KMS-11 (cell line): ENCODE data around the gene SBSN.

Experiments used
- H2AFZ ChIP-seq: fragments of 200-600 bp; sonication (generic); 2 replicates; pipeline ENCODE4 v1.6.1; 2016; ENCODE audit warnings: antibody characterized with exemption, mixed run types, low read depth
- H3K27ac ChIP-seq: fragments of 200-600 bp; sonication (generic); 2 replicates; pipeline ENCODE4 v1.6.1; 2016; ENCODE audit warnings: mild to moderate bottlenecking, mixed run types
- H3K27me3 ChIP-seq: fragments of 200-600 bp; sonication (generic); 2 replicates; pipeline ENCODE4 v1.6.1; 2017; ENCODE audit warnings: mild to moderate bottlenecking, low read depth, mixed run types, moderate library complexity; ENCODE audit not compliant: insufficient read depth
- H3K36me3 ChIP-seq: fragments of 200-600 bp; sonication (generic); 2 replicates; pipeline ENCODE4 v1.6.1; 2017; ENCODE audit warnings: mild to moderate bottlenecking, mixed run types; ENCODE audit not compliant: insufficient read depth
- H3K4me1 ChIP-seq: fragments of 200-600 bp; sonication (generic); 2 replicates; pipeline ENCODE4 v1.6.1; 2016; ENCODE audit warnings: mild to moderate bottlenecking, low read depth, mixed run types; ENCODE audit not compliant: poor library complexity, severe bottlenecking
- H3K4me2 ChIP-seq: fragments of 200-600 bp; sonication (generic); 2 replicates; pipeline ENCODE4 v1.7.0; 2016; ENCODE audit warnings: mild to moderate bottlenecking, mixed run types
- H3K4me3 ChIP-seq: fragments of 200-600 bp; sonication (generic); IDR thresholded peaks from 2 replicates; pipeline ENCODE4 v1.6.1; 2017; ENCODE audit warnings: low read depth, low read length, mixed read lengths; ENCODE audit not compliant: insufficient read depth
- H3K79me2 ChIP-seq: fragments of 200-600 bp; sonication (generic); 2 replicates; pipeline ENCODE4 v1.6.1; 2016; ENCODE audit warnings: low read depth, mixed run types; ENCODE audit not compliant: insufficient read depth
- H3K9ac ChIP-seq: fragments of 200-600 bp; sonication (generic); 2 replicates; pipeline ENCODE4 v1.6.1; 2016; ENCODE audit warnings: mild to moderate bottlenecking, mixed run types
- H4K20me1 ChIP-seq: fragments of 200-600 bp; sonication (generic); 2 replicates; pipeline ENCODE4 v1.6.1; 2016; ENCODE audit warnings: mild to moderate bottlenecking, mixed run types; ENCODE audit not compliant: insufficient read depth
- CTCF ChIP-seq: fragments of 200-600 bp; sonication (generic); conservative IDR thresholded peaks from 2 replicates; pipeline ENCODE4 v1.6.1; 2017; ENCODE audit warnings: low read depth, mild to moderate bottlenecking, antibody characterized with exemption, low read length, moderate library complexity, mixed read lengths

Gene SBSN

GRCh38 chr19:35565016-35565856 lies 37.1 kb upstream of the SBSN start:
- H3K4me2 ChIP-seq = no peak overlapping the region
- H3K4me3 ChIP-seq = no peak overlapping the region
- no peaks in the 10 kb centered on the region for H4K20me1 ChIP-seq
- no peak overlapping the region for H2AFZ ChIP-seq
- TF ChIP-seq CTCF = no peak
- no peak overlapping the region for H3K27ac ChIP-seq
- no peaks in the 10 kb centered on the region for H3K4me1 ChIP-seq
- H3K9ac ChIP-seq = no peak overlapping the region
- no peaks in the 10 kb centered on the region for H3K79me2 ChIP-seq
- H3K36me3 ChIP-seq = no peaks in the 10 kb centered on the region
- peaks cover 66% of the 10 kb centered on the region for H3K27me3 ChIP-seq

- Histone ChIP-seq H3K4me3 (no peak within 1 kb of the TSS), H3K79me2 (no peaks in the 10 kb centered on the region), H3K27ac (no peak within 1 kb of the TSS), H3K9ac (no peak within 1 kb of the TSS), H3K4me1 (no peaks in the 10 kb centered on the region), H4K20me1 (no peaks in the 10 kb centered on the region), H3K36me3 (no peaks in the 10 kb centered on the region), H3K27me3 (peaks cover 74% of the 10 kb centered on the region), H3K4me2 (no peak within 1 kb of the TSS), H2AFZ (no peak within 1 kb of the TSS)
- TF ChIP-seq CTCF = no peak
These were observed 35.2 kb upstream of the SBSN start, which contains the start of gene ATP4A for GRCh38 chr19:35563207-35563829. Gene ATP4A (minus strand): TSS chr19:35563658. CDS start chr19:35563629, 29 bp downstream.

DNA sequence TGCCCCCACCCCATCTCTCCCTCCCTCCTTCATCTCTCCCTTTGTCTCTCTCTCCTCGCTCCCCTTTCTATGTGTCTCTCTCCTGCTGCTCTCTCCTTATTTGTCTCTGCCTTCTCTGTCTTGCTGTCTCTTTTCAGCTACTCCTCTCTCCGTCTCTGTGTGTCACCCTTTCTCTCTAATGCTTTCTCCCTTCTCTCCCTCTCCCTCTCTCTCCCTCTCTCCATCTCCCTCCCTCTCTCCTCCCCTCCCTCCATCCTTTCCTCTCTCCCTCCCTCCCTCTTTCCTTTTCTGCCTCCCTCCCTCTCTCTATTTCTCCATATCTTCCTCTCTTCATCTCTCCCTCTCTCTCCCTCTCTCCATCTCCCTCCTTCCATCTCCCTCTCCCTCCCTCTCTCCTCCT lies 34.7 kb upstream of the SBSN start:
- no peaks in the 10 kb centered on the region for H3K36me3 ChIP-seq
- no peak overlapping the region for H3K4me3 ChIP-seq
- H3K79me2 ChIP-seq = no peaks in the 10 kb centered on the region
- no peak overlapping the region for H3K4me2 ChIP-seq
- H3K9ac ChIP-seq = no peak overlapping the region
- H3K4me1 ChIP-seq = no peaks in the 10 kb centered on the region
- no peak for TF ChIP-seq CTCF
- H3K27ac ChIP-seq = no peak overlapping the region
- H2AFZ ChIP-seq = no peak overlapping the region
- H4K20me1 ChIP-seq = no peaks in the 10 kb centered on the region
- peaks cover 70% of the 10 kb centered on the region for H3K27me3 ChIP-seq

DNA sequence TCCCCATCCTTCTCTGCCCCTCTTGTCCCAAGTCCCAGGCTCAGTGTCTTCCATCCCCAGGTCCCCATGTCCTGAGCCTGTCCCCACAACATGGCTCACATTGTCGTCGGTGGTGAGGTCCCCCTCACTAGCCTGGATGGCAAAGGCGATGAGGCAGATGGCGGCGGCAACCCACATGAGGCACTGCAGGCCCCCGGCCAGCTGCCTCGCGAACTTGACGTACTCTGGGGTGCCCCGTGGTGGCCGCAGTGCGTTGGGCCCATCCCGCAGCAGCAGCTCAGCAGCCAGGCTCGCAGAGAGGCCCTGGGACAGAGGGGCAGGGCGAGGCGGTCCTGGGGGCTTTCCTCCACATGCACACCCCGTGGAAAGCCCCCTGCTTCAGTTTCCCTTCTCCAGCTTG lies 34.2 kb upstream of the SBSN start:
- H4K20me1 ChIP-seq = no peaks in the 10 kb centered on the region
- H3K4me2 ChIP-seq = no peak overlapping the region
- peaks cover 66% of the 10 kb centered on the region for H3K27me3 ChIP-seq
- no peak overlapping the region for H2AFZ ChIP-seq
- H3K4me3 ChIP-seq = no peak overlapping the region
- no peak for TF ChIP-seq CTCF
- H3K36me3 ChIP-seq = no peaks in the 10 kb centered on the region
- no peaks in the 10 kb centered on the region for H3K79me2 ChIP-seq
- H3K4me1 ChIP-seq = no peaks in the 10 kb centered on the region
- no peak overlapping the region for H3K27ac ChIP-seq
- H3K9ac ChIP-seq = no peak overlapping the region
